IMR-90 (cell line): ENCODE results near the gene PTPRN2. TPM values are rescaled to one million over a fixed set of nuclear protein-coding genes. Genes with fewer than 3 reads are reported as not detected.

Experiments used
- ATAC-seq: fragments of 200-7000 bp; cut with Tn5 transposase; 2 replicates; pipeline ENCODE4 v1.9.1; 2020; ENCODE audit warnings: low read depth, mild to moderate bottlenecking, moderate library complexity
- BruUV-seq: library from RNA; stranded (reverse); fragments of 400-500 nt; replicated peaks from 2 replicates; lab custom pipeline; 2021; lab: Mats Ljungman, UMichigan
- CTCF ChIA-PET: fragments of 300-600 bp; formaldehyde crosslinking; extraction: SDS; loops from one replicate; lab custom pipeline; 2021; ENCODE audit warnings: antibody characterized with exemption; lab: Yijun Ruan, JAX
- POLR2A ChIA-PET: fragments of 300-600 bp; sonication (Branson Sonifier 250); formaldehyde crosslinking; loops from one replicate; lab custom pipeline; 2022; ENCODE audit warnings: antibody characterized with exemption; ENCODE audit not compliant: unreplicated experiment; lab: Charles Lee
- DNase-seq: peaks from one replicate; pipeline ENCODE4 v3.0.0; 2013
- H2AFZ ChIP-seq: replicated peaks from 2 replicates; pipeline ENCODE3; 2013; ENCODE audit warnings: low read length, mild to moderate bottlenecking; ENCODE audit not compliant: poor library complexity
- H2AK5ac ChIP-seq: 2 replicates; pipeline ENCODE4 v1.6.1; 2013; ENCODE audit warnings: low read depth, low read length, inconsistent platforms
- H2AK9ac ChIP-seq: replicated peaks from 2 replicates; pipeline ENCODE3; 2013; ENCODE audit warnings: mild to moderate bottlenecking, low read depth, low read length, moderate library complexity; ENCODE audit not compliant: poor library complexity
- H2BK120ac ChIP-seq: 2 replicates; pipeline ENCODE4 v1.6.1; 2013; ENCODE audit warnings: low read depth, low read length, inconsistent platforms
- H2BK15ac ChIP-seq: 3 replicates; pipeline ENCODE4 v1.6.1; 2013; ENCODE audit warnings: low read depth, low read length, inconsistent platforms
- H2BK20ac ChIP-seq: 2 replicates; pipeline ENCODE4 v1.6.1; 2013; ENCODE audit warnings: low read depth, mild to moderate bottlenecking, inconsistent platforms, low read length, moderate library complexity
- H2BK5ac ChIP-seq: 2 replicates; pipeline ENCODE4 v1.6.1; 2013; ENCODE audit warnings: mild to moderate bottlenecking, low read depth, low read length, inconsistent platforms; ENCODE audit not compliant: poor library complexity, severe bottlenecking
- H3K14ac ChIP-seq: replicated peaks from 2 replicates; pipeline ENCODE4 v1.6.1; 2013; ENCODE audit warnings: low read depth, low read length, inconsistent platforms
- H3K18ac ChIP-seq: 2 replicates; pipeline ENCODE4 v1.6.1; 2013; ENCODE audit warnings: low read depth, low read length, control low read depth
- H3K23ac ChIP-seq: 2 replicates; pipeline ENCODE4 v1.6.1; 2013; ENCODE audit warnings: low read depth, low read length, inconsistent platforms
- H3K27ac ChIP-seq: 2 replicates; pipeline ENCODE4 v1.5.1; 2013; ENCODE audit warnings: mild to moderate bottlenecking, control low read depth, low read length; ENCODE audit not compliant: insufficient read depth
- H3K27me3 ChIP-seq: 2 replicates; pipeline ENCODE4 v1.6.1; 2013; ENCODE audit warnings: low read length; ENCODE audit not compliant: control insufficient read depth, insufficient read depth
- H3K36me3 ChIP-seq: 2 replicates; pipeline ENCODE4 v1.6.1; 2013; ENCODE audit warnings: low read length, mixed read lengths; ENCODE audit not compliant: control insufficient read depth, insufficient read depth
- H3K4ac ChIP-seq: 2 replicates; pipeline ENCODE4 v1.6.1; 2013; ENCODE audit warnings: low read depth, low read length, inconsistent platforms
- H3K4me1 ChIP-seq: 2 replicates; pipeline ENCODE4 v1.6.1; 2013; ENCODE audit warnings: low read length, mixed read lengths; ENCODE audit not compliant: control insufficient read depth, insufficient read depth
- H3K4me2 ChIP-seq: 2 replicates; pipeline ENCODE4 v1.6.1; 2013; ENCODE audit warnings: low read depth, mild to moderate bottlenecking, control low read depth, low read length, moderate library complexity
- H3K4me3 ChIP-seq: 2 replicates; pipeline ENCODE4 v1.5.1; 2013; ENCODE audit warnings: low read depth, mild to moderate bottlenecking, control low read depth, low read length, moderate library complexity; ENCODE audit not compliant: insufficient read depth
- H3K56ac ChIP-seq: 2 replicates; pipeline ENCODE4 v1.6.1; 2013; ENCODE audit warnings: low read length, inconsistent platforms; ENCODE audit not compliant: insufficient read depth; ENCODE audit errors: extremely low read depth
- H3K79me1 ChIP-seq, 2 experiments: 2 replicates each; pipeline ENCODE4 v1.6.1; 2013; ENCODE audit warnings: low read length in 2 of 2, inconsistent platforms in 1 of 2, low read depth in 1 of 2
- H3K9ac ChIP-seq: 2 replicates; pipeline ENCODE4 v1.6.1; 2013; ENCODE audit warnings: low read depth, low read length, control low read depth
- H3K9me1 ChIP-seq: 2 replicates; pipeline ENCODE4 v1.6.1; 2013; ENCODE audit warnings: low read length, inconsistent platforms; ENCODE audit not compliant: insufficient read depth
- H3K9me3 ChIP-seq: 2 replicates; pipeline ENCODE4 v1.6.1; 2013; ENCODE audit warnings: low read length; ENCODE audit not compliant: control insufficient read depth, insufficient read depth
- H4K20me1 ChIP-seq: 2 replicates; pipeline ENCODE4 v1.6.1; 2013; ENCODE audit warnings: low read length, inconsistent platforms; ENCODE audit not compliant: insufficient read depth
- H4K5ac ChIP-seq: 2 replicates; pipeline ENCODE4 v1.6.1; 2013; ENCODE audit warnings: mild to moderate bottlenecking, low read depth, low read length, control low read depth
- H4K8ac ChIP-seq, 2 experiments: 2 replicates each; pipeline ENCODE4 v1.6.1; 2013; ENCODE audit warnings: low read depth in 2 of 2, low read length in 2 of 2, control low read depth in 1 of 2, inconsistent platforms in 1 of 2
- H4K91ac ChIP-seq: 2 replicates; pipeline ENCODE4 v1.6.1; 2013; ENCODE audit warnings: low read depth, low read length, inconsistent platforms; ENCODE audit not compliant: insufficient read depth
- CTCF ChIP-seq: conservative IDR thresholded peaks from 2 replicates; pipeline ENCODE4 v1.5.1; 2012; ENCODE audit warnings: mild to moderate bottlenecking, low read depth, low read length, improper control_type of control experiment
- WGBS, 2 experiments: methylation state at CpG; one replicate each; pipeline versions ENCODE4 v1.1.5 to v1.1.7; 2013; ENCODE audit warnings: missing lambda C conversion rate in 2 of 2; ENCODE audit not compliant: insufficient read length in 1 of 2; ENCODE audit errors: extremely low coverage in 2 of 2; 5-methylcytosine and 5-hydroxymethylcytosine counted together
- dilution Hi-C: fragments of 300-500 bp; cut with HindIII; formaldehyde crosslinking; loops from one replicate; pipeline ENCODE4 v1.14.3; 2018; ENCODE audit warnings: low sequenced_read_pairs; ENCODE audit not compliant: unreplicated experiment
- in situ Hi-C: fragments of 300-500 bp; cut with MboI; formaldehyde crosslinking; loops from 3 replicates; pipeline ENCODE4 v1.14.3; 2019; ENCODE audit warnings: low sequenced_read_pairs, inconsistent platforms, mixed read lengths
- intact Hi-C: fragments of 100-400 bp; cut with micrococcal nuclease; formaldehyde crosslinking; loops from 2 replicates; pipeline ENCODE4 v1.10.0; 2022
- polyA plus RNA-seq, 3 experiments: library from polyadenylated mRNA; depleted of rRNA; stranded (reverse); fragments of >200 nt; gene quantifications; 2 replicates each; pipeline ENCODE4 v1.2.3, GENCODE V29; 2012; ENCODE audit warnings: low replicate concordance in 1 of 3
- total RNA-seq: library from RNA; depleted of rRNA; stranded (reverse); fragments of >200 nt; gene quantifications from 2 replicates; pipeline ENCODE4 v1.2.3, GENCODE V29; 2012

PTPRN2 gene
- total and polyA plus RNA-seq, 2 of the 4 experiments (the other 2 are of a cell fraction), result 0.03 TPM; not detected in 1

GRCh38 chr7:157971501-157971900 lies 616.1 kb downstream of the PTPRN2 start:
- Histone ChIP-seq H4K8ac (no peak overlapping the region), H3K4me1 (no peaks in the 10 kb centered on the region), H3K27ac (no peak overlapping the region), H3K36me3 (no peaks in the 10 kb centered on the region), H4K5ac (no peak overlapping the region), H2BK20ac (no peak overlapping the region), H3K9me1 (no peaks in the 10 kb centered on the region), H2BK5ac (no peak overlapping the region), H2AFZ (no peak overlapping the region), H3K4ac (no peak overlapping the region), H3K14ac (no peak overlapping the region), H4K20me1 (no peaks in the 10 kb centered on the region), H3K23ac (no peak overlapping the region), H2AK9ac (no peak overlapping the region), H3K18ac (no peak overlapping the region), H2BK120ac (no peak overlapping the region), H3K27me3 (no peaks in the 10 kb centered on the region), H2BK15ac (no peak overlapping the region), H4K91ac (no peak overlapping the region), H3K79me1 (no peaks in the 10 kb centered on the region), H3K9ac (no peak overlapping the region), H3K4me2 (no peak overlapping the region), H2AK5ac (no peak overlapping the region), H3K9me3 (peaks cover 53% of the 10 kb centered on the region), H3K56ac (no peak overlapping the region), H3K4me3 (no peak overlapping the region)
- dilution Hi-C loops, result no loop called here
- no peak for DNase-seq
- CTCF ChIA-PET, result no interaction called here
- ATAC-seq, result no peak
- TF ChIP-seq CTCF, result no peak
- POLR2A ChIA-PET, result no interaction called here
- WGBS, 2 experiments, result no CpG with 5 or more reads among the region's 5 CpGs
- in situ Hi-C loops, result no loop called here
- no TSS peak for BruUV-seq
- intact Hi-C loops, result no loop called here
